HG02571 (cell line): ENCODE results near the gene TRPC4AP.

Source experiments
- ATAC-seq: cut with Tn5 transposase; IDR thresholded peaks from one replicate; pipeline ENCODE4 v1.9.1; 2021; ENCODE audit warnings: mild to moderate bottlenecking, moderate library complexity; ENCODE audit not compliant: unreplicated experiment

The TRPC4AP gene

GRCh38 chr20:35017099-35017835 lies 75.3 kb downstream of the TRPC4AP start:
- no peak for ATAC-seq

DNA sequence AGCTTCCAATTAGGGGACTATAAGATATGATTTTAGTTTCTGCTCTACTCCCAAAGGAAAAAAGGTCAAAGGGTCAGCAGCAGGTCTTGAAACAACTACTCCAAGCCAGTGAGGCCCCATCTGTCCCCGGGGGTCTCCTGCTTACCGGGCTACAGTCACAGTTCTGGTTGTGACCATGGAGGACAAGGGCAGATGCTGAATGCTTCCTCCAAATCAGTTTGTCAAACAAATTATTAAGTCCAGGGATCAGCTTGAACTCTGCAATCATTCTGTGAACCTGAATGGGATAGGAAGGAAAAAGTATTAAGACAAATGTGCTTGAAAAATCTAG lies 76.8 kb downstream of the TRPC4AP start:
- ATAC-seq = no peak

DNA sequence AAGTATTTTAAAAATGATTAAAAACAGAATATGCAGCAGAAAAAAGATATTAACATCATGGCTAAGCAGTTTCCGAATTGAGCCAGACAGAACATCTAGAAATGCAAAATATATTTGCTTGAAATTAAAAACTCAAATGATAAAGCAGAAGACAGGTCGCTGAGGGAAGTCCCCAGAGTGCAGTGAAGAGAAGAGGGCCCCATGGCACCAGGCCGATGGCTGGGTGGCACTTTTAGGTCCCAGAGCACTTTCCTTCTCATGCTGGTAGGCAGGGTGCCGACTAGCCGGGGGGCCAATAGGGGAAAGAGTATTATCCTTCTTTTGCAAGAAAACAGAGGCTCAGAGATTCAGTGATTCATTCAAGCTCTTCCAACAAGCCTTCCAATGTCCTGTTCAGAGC lies 78.1 kb downstream of the TRPC4AP start:
- ATAC-seq = no peak

- no peak for ATAC-seq
These were observed 78.9 kb downstream of the TRPC4AP start for GRCh38 chr20:35013421-35014411.

- ATAC-seq = no peak
These were observed 80.2 kb downstream of the TRPC4AP start for GRCh38 chr20:35012227-35013069.

DNA sequence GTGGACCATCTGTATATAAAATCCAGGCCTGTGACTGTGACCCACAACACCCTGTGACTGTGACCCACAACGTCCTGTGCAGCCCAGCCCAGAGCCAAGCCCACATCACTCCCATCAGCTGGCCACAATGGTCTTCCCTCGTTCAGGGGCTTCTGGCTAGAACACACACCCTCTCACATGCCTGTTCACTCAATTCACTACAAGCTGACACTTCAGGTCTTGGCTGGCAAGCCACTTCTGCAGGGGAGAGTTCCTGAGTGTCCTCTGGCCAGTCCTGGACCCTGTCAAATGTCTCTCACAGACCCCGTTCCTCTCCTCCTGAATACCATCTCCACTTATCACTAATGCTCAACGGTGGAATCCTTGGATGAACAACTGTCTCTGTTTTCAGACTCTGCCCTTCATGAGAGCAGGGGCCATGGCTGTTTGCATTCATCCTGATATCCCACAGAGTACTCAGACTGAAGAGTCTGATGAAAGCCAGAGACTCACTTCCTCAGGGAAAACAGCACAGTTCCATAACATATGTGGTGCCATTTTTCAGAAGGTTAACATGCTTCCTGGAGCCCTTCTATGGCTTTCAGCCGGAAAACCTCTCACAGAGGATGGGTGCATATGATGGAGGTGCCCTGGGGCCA lies 80.9 kb downstream of the TRPC4AP start:
- no peak for ATAC-seq

DNA sequence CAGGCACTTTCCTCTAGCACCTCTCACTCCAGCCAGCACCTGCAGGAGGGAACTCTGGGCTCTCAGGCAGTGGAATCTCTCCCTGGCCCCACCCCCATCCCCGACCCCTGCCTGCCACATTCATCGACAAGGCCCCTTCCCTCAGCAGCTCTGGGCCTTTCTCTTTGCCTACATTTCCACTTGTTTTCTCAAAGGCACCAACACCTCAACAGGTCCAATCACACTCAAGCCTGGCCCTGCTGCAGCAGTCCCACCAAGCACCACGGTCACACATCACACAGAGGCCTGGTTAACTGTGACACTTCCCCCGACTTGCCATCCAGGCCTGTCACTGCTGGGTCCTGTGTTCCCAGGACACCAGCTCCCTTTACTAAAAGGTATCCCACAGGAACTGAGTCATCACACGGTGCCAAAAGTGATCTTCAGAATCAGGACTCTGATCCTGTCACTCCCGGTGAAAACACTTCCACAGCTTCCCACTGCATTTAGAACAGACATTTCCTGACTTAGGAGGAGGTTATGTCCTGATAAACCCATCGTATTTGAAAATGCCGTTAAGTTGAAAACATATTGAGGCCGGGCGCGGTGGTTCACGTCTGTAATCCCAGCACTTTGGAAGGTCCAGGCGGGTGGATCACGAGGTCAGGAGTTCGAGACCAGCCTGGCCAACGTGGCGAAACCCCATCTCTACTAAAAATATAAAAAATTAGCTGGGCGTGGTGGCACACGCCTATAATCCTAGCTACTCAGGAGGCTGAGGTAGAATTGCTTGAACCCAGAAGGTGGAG lies 82.0 kb downstream of the TRPC4AP start:
- ATAC-seq = no peak

DNA sequence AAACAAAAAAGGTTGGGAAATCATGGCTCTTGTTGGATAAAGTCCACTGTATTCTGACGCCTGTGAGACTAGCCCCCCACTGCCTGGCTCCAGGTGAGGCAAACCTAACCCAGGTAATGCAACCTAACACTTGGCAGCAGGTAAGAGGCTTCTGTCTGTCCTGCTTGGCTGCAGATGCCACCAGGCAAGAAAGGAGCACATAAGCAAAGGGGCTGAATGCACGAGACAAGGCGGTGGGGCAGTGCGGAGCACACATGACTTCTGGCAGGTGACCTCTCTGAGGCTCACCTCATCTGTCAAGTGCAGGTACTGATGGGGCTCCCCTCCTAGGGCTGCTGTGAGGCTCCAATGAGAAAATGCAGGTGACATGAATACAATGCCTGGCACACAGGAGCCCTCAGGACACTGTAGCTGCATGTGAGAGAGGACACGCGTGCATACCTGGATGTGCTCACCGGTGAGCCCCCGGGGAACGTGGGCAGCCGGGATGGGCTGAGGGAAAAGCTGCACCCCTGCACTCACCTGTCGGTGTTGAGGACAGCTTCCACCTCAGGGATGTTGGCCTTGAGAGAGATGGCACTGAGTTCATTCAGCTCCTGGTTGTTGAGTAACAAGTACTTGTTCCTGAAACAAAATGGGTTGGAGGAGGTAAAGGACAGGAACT lies 82.8 kb downstream of the TRPC4AP start:
- ATAC-seq = no peak

GRCh38 chr20:35008411-35009342 lies 83.9 kb downstream of the TRPC4AP start:
- ATAC-seq = no peak

- no peak for ATAC-seq
These were observed 84.7 kb downstream of the TRPC4AP start for GRCh38 chr20:35007891-35008290.

DNA sequence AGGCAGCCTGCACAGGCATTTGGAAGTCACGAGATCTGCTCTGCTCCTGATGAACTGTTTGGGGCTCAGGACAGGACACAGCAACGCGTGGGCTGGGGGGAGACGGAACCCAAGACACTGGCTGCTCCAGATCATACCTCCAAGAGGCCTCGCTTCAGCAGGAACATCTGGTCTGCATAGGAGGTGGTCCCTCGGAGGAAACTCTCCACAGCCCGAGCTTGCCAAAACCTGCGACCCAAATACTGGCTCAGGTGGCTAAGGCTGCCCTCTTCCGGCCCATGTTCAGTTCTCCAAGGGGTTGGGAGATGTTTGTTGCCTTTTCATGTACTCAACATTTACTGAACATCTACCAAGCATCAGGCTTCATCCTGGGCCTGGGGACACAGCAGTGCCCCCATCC lies 85.2 kb downstream of the TRPC4AP start:
- no peak for ATAC-seq

DNA sequence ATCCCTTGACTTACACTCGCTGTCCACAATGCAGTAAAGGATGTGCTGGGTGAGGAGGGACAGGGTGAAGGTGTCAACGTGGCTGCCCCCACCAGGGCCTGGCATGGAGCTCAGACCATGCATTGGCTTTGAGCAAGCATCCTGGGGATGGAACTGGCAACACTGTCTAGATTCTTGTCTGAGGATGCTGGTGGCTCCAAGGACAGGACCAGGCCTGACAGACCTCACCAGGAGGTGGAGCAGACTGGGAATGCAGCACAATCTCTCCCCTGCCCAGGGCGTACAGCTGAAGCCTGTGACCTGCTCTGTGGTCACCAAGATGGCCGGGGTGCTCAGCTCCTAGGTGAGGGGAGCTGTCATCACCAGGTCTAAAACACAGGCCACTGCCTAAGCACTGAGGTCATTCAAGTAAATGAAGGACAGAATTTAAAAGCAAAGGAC lies 86.1 kb downstream of the TRPC4AP start:
- ATAC-seq = no peak

DNA sequence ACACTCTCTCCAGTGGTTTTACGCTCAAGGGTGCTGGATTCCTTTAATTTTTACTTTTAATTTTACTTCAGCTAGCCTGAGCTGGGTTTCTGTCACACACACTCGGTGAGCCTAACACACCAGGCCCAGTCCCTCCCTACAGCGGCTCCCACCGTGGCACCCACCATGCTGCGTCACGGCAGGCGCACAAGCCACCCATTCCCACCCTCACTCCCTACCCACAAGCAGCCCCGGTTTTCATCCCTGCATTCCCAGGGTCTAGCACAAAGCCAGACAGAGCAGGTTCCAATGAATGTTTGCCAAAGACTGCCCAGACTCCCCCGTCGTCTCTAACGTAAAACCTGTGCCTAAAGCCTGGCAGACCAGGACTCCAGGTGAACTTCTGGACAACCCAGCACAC lies 86.6 kb downstream of the TRPC4AP start:
- no peak for ATAC-seq

DNA sequence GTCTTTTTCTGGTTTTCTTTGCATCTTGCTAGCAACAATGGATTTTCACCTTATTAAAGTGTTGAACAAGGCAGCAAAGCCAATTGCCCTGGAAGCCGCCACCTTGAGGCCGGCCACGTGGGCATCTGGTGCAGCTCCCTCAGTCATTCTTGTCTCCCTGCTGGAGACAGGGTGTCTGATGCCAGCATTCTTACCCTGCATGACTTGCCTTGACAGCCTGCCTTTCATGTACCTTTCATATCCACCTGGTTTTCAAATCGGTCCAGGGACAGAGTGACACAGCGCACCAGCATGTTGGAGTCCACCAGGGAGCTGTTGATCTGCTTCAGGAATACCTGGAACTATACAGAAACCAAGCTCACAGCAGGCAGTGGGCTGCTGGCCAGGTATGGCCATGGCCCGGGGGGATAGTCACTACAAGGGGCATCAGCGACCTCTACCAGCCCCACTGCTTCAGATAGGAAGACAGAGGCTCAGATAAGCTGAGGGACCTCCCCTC lies 87.1 kb downstream of the TRPC4AP start:
- ATAC-seq = no peak

DNA sequence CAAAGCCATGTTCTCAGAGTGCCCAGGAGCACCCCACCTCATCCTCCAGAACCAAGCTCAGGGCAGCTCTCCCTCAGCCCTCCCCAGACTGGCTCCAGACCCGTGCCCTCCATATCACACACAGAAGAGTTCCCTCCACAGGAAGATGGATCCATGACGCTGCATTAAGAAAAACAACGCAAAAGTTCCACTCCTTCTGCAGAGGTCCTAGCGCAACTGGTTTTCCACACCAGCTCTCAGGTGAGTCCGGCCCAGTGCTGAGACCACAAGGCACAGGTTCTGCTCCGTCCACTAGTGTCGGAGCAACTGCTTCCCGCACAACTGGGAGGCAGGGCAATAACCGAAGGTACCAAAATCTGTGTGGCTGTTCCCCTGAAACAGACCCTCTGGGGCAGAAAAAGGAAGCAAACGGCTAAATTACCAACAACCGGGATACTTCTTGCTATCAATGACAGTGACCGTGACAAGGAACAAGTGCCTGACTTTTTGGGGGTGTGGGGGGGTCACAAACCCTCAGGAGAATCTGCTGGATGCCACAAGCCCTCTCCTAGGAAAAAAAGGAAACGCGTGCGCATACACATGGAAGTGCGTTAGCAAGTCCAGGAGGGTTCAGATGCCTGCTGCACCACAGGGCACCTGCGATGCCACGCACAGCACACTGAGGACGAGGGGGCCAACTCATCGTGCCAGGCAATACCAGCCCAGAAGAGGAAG lies 87.7 kb downstream of the TRPC4AP start:
- ATAC-seq = no peak

DNA sequence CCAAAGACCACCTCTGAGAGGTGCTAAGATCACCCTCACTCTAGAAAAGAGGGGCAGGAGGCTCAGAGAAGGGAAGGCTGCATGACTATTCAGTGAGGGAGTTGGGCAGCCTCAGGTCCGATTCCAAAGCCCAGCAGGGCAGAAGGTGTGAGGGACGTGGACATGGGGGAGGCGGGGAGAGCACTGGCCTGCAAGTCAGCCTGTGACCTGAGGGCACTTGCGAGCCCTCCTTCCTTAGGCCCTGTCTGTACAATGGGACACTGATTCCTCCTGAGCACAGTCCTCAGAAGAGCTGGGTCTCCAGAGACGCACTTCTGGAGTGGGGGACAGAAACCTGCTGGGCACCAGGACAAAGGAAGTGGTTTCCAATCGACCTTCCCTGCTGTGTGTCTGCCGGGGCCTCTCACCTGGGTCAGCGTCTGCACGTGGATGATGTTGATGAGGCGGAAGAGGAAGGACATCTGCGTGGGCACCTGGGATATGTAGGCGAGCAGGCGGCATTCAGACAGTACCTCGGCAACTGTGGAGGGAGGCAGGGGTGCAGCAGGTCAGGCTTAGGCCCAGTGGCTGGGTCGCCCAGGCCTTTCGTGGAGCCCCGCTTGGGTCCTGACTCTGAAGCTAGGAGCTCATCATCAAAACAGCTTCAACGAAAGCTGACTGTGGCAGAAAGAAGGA lies 88.4 kb downstream of the TRPC4AP start:
- ATAC-seq = no peak
